Cardiac muscle cell (in vitro differentiated cells and primary cell): ENCODE measurements around the gene PDCD2L. TPM values are rescaled to one million over a fixed set of nuclear protein-coding genes. Genes with fewer than 3 reads are reported as not detected.
"Not testable (repeated sequence)": the region's sequence is repeated elsewhere in the genome, so short reads cannot be mapped to it uniquely, and the experiment has no call there.

Experiments
- DNase-seq, 2 donors: peaks; one replicate each; pipeline versions ENCODE4 v3.0.0 to v3.0.0-alpha.2; 2010 to 2017; ENCODE audit warnings: low read depth in 1 of 2, low spot score in 1 of 2
- H3K27ac ChIP-seq: fragments of 200-600 bp; sonication (generic); 2 replicates; pipeline ENCODE4 v1.5.1; 2016
- H3K27me3 ChIP-seq: fragments of 200-600 bp; sonication (generic); 2 replicates; pipeline ENCODE4 v1.6.0; 2016; ENCODE audit warnings: control low read depth
- H3K36me3 ChIP-seq: fragments of 200-600 bp; sonication (generic); 2 replicates; pipeline ENCODE4 v1.5.1; 2016; ENCODE audit warnings: control low read depth
- H3K4me1 ChIP-seq: fragments of 200-600 bp; sonication (generic); 2 replicates; pipeline ENCODE4 v1.8.1; 2017; ENCODE audit warnings: low read depth, mild to moderate bottlenecking, mixed run types
- H3K4me3 ChIP-seq: fragments of 200-600 bp; sonication (generic); 2 replicates; pipeline ENCODE4 v1.5.1; 2016; ENCODE audit warnings: mild to moderate bottlenecking
- H3K9me3 ChIP-seq: fragments of 200-600 bp; sonication (generic); 2 replicates; pipeline ENCODE4 v1.5.1; 2017; ENCODE audit warnings: low read depth, mild to moderate bottlenecking, control low read depth
- CTCF ChIP-seq: IDR thresholded peaks from 2 replicates; pipeline ENCODE4 v1.5.1; 2012; ENCODE audit warnings: low read depth, mild to moderate bottlenecking, low read length
- polyA plus RNA-seq: library from polyadenylated mRNA; unstranded; fragments of >200 nt; fragmentation: Nextera tagmentation; extraction: Ambion mirVana; gene quantifications from 2 replicates; pipeline ENCODE4 v1.2.1, GENCODE V29; 2016
- total RNA-seq: library from RNA; depleted of rRNA; stranded (reverse); fragments of >200 nt; gene quantifications from 2 replicates; pipeline ENCODE4 v1.2.3, GENCODE V29; 2016

Gene PDCD2L
- total and polyA plus RNA-seq, 2 experiments from 2014 or later: 14.9 to 37.6 TPM

- H3K4me3 ChIP-seq: peak within 1 kb of the TSS; percentile 100
- peaks cover 34% of the 10 kb centered on the region for H3K36me3 ChIP-seq
- H3K4me1 ChIP-seq: peaks cover 23% of the 10 kb centered on the region
- peak within 1 kb of the TSS; percentile 77 for H3K27ac ChIP-seq
- peak; percentile 50 to 78 for DNase-seq
- TF ChIP-seq CTCF: no peak
- H3K27me3 ChIP-seq: no peaks in the 10 kb centered on the region
- H3K9me3 ChIP-seq: no peaks in the 10 kb centered on the region
Measured at GRCh38 chr19:34364830-34365462, 39.3 kb upstream of the PDCD2L start, which contains the start of gene GPI. Gene GPI (plus strand): TSS chr19:34365196. CDS start chr19:34365267, 71 bp downstream.

GRCh38 chr19:34365463-34366401 is 38.5 kb upstream of the PDCD2L start:
- H3K27me3 ChIP-seq: no peaks in the 10 kb centered on the region
- H3K36me3 ChIP-seq: peaks cover 39% of the 10 kb centered on the region
- peak overlapping the region; percentile 77 for H3K27ac ChIP-seq
- H3K4me1 ChIP-seq: peaks cover 26% of the 10 kb centered on the region
- peak; percentile 39 to 47 for DNase-seq
- TF ChIP-seq CTCF: no peak
- H3K4me3 ChIP-seq: peak overlapping the region; percentile 100
- no peaks in the 10 kb centered on the region for H3K9me3 ChIP-seq

- Histone ChIP-seq H3K27ac (no peak overlapping the region), H3K36me3 (peaks cover 47% of the 10 kb centered on the region), H3K27me3 (no peaks in the 10 kb centered on the region), H3K4me1 (peaks cover 26% of the 10 kb centered on the region), H3K4me3 (peak overlapping the region; percentile 100), H3K9me3 (no peaks in the 10 kb centered on the region)
- no peak for TF ChIP-seq CTCF
- peak in 1 of 2 donors; percentile 93 for DNase-seq
Measured at GRCh38 chr19:34366738-34367623, 37.2 kb upstream of the PDCD2L start.

GRCh38 chr19:34367624-34367957 is 36.6 kb upstream of the PDCD2L start:
- Histone ChIP-seq H3K27ac (no peak overlapping the region), H3K9me3 (no peaks in the 10 kb centered on the region), H3K4me3 (no peak overlapping the region), H3K27me3 (no peaks in the 10 kb centered on the region), H3K36me3 (peaks cover 51% of the 10 kb centered on the region), H3K4me1 (peaks cover 26% of the 10 kb centered on the region)
- DNase-seq: no peak
- no peak for TF ChIP-seq CTCF

- peak overlapping the region; percentile 16 for H3K27ac ChIP-seq
- no peak for DNase-seq
- no peak overlapping the region for H3K4me3 ChIP-seq
- peaks cover 51% of the 10 kb centered on the region for H3K36me3 ChIP-seq
- TF ChIP-seq CTCF: no peak
- no peaks in the 10 kb centered on the region for H3K9me3 ChIP-seq
- H3K27me3 ChIP-seq: no peaks in the 10 kb centered on the region
- H3K4me1 ChIP-seq: peaks cover 18% of the 10 kb centered on the region
Measured at GRCh38 chr19:34368338-34368737, 35.9 kb upstream of the PDCD2L start.

- Histone ChIP-seq H3K36me3 (peaks cover 52% of the 10 kb centered on the region), H3K27ac (peak overlapping the region; percentile 23), H3K4me1 (peaks cover 15% of the 10 kb centered on the region)
- DNase-seq, H3K27me3 ChIP-seq, H3K4me3 ChIP-seq, H3K9me3 ChIP-seq: not testable (repeated sequence)
Measured at GRCh38 chr19:34369166-34369565, 35.0 kb upstream of the PDCD2L start.
